SK-N-SH treated with all-trans-retinoic acid at 6 μM for 48 hours (cell line): Measurements from ENCODE around the gene POMZP3.
"Not testable (repeated sequence)": the region's sequence is repeated elsewhere in the genome, so short reads cannot be mapped to it uniquely, and the experiment has no call there.

Experiments used
- ATAC-seq: fragments of 200-7000 bp; cut with Tn5 transposase; 3 replicates; pipeline ENCODE4 v1.9.1; 2020; ENCODE audit warnings: mild to moderate bottlenecking, moderate library complexity
- GLIS3 ChIP-seq: fragments of 250-450 bp; sonication (Bioruptor Pico); IDR thresholded peaks from 2 replicates; pipeline ENCODE4 v1.5.0; 2020; ENCODE audit warnings: mild to moderate bottlenecking, moderate library complexity
- ZC3H10 ChIP-seq: fragments of 250-450 bp; sonication (Bioruptor Pico); IDR thresholded peaks from 2 replicates; pipeline ENCODE4 v1.5.1; 2021; ENCODE audit warnings: mild to moderate bottlenecking, moderate library complexity
- ZFP3 ChIP-seq: fragments of 250-450 bp; sonication (Bioruptor Pico); IDR thresholded peaks from 2 replicates; pipeline ENCODE4 v1.5.0; 2020; ENCODE audit warnings: mild to moderate bottlenecking, moderate library complexity

POMZP3 gene

GRCh38 chr7:76626989-76627642, at the start of gene POMZP3:
POMZP3 (minus strand) TSS chr7:76627279; CDS start chr7:76626064, 1,215 bp downstream.
- TF ChIP-seq ZC3H10 (CRISPR knock-in tag): 0 out of 2 replicates have a peak, but pooled peaks have one; percentile 19
- 0 out of 2 replicates have a peak, but pooled peaks have one; percentile 41 for TF ChIP-seq ZFP3 (CRISPR knock-in tag)
- TF ChIP-seq GLIS3: peak; percentile 84; the same call in 1 of the 2 replicates
- ATAC-seq: peak; percentile 90

GRCh38 chr7:76675783-76676182, 48.7 kb upstream of the POMZP3 start:
- not testable (repeated sequence) for ATAC-seq

GRCh38 chr7:76673346-76673745, 46.3 kb upstream of the POMZP3 start:
- ATAC-seq: not testable (repeated sequence)

- ATAC-seq: not testable (repeated sequence)
These were observed 32.1 kb upstream of the POMZP3 start for GRCh38 chr7:76659212-76659611.

GRCh38 chr7:76656425-76656824, 29.3 kb upstream of the POMZP3 start:
- not testable (repeated sequence) for ATAC-seq

GRCh38 chr7:76642620-76643019, 15.5 kb upstream of the POMZP3 start:
- ATAC-seq: not testable (repeated sequence)

GRCh38 chr7:76637061-76637691, 10.1 kb upstream of the POMZP3 start:
- ATAC-seq: peak; percentile 96

- peak; percentile 64 for ATAC-seq
These were observed 498 bp downstream of the POMZP3 start for GRCh38 chr7:76626581-76626980.

- ATAC-seq: not testable (repeated sequence)
These were observed 7.5 kb downstream of the POMZP3 start for GRCh38 chr7:76619439-76620190.

- peak; percentile 80 for ATAC-seq
These were observed 13.3 kb downstream of the POMZP3 start for GRCh38 chr7:76613783-76614182.

- ATAC-seq: not testable (repeated sequence)
These were observed 14.8 kb downstream of the POMZP3 start for GRCh38 chr7:76612232-76612631.

GRCh38 chr7:76609864-76610263, 17.2 kb downstream of the POMZP3 start:
- ATAC-seq: peak; percentile 41

GRCh38 chr7:76608469-76608868, 18.6 kb downstream of the POMZP3 start:
- ATAC-seq: not testable (repeated sequence)

- peak; percentile 98 for ATAC-seq
These were observed 21.1 kb downstream of the POMZP3 start for GRCh38 chr7:76606027-76606426.

GRCh38 chr7:76600650-76601049, 26.4 kb downstream of the POMZP3 start:
- ATAC-seq: not testable (repeated sequence)

GRCh38 chr7:76600116-76600482, 27.0 kb downstream of the POMZP3 start:
- peak; percentile 14; the same call in 2 of the 3 replicates for ATAC-seq

GRCh38 chr7:76598590-76599264, 28.4 kb downstream of the POMZP3 start:
- ATAC-seq: peak; percentile 83

GRCh38 chr7:76597288-76597687, 29.8 kb downstream of the POMZP3 start:
- not testable (repeated sequence) for ATAC-seq

- not testable (repeated sequence) for ATAC-seq
These were observed 34.4 kb downstream of the POMZP3 start for GRCh38 chr7:76592694-76593093.

- ATAC-seq: not testable (repeated sequence)
These were observed 35.3 kb downstream of the POMZP3 start for GRCh38 chr7:76591602-76592304.

- not testable (repeated sequence) for ATAC-seq
These were observed 36.0 kb downstream of the POMZP3 start for GRCh38 chr7:76591033-76591432.
